Upper lobe of left lung (tissue), 4 donors: Measurements from ENCODE around the gene NDUFB4.

ENCODE experiments used
- EP300 ChIP-seq, 4 donors: sonication (generic); formaldehyde crosslinking; IDR thresholded peaks; one replicate each; pipeline ENCODE4 v1.5.1; 2017; ENCODE audit warnings: antibody characterized with exemption in 4 of 4, control low read depth in 2 of 4
- POLR2AphosphoS5 ChIP-seq, 2 donors: sonication (generic); formaldehyde crosslinking; IDR thresholded peaks; one replicate each; pipeline ENCODE4 v1.5.1; 2017; ENCODE audit warnings: antibody characterized with exemption in 2 of 2
- TF ChIP-seq, protein P1 (sequence below), 6 experiments: fragments of 450-650 bp in 4 of 6; fragments of 200-600 bp in 2 of 6; sonication (generic) in 2 of 6; IDR thresholded peaks; one replicate each; pipeline ENCODE4 v1.5.1; 2016 to 2019; ENCODE audit warnings: antibody characterized with exemption in 6 of 6

- TF ChIP-seq, protein P1, sequence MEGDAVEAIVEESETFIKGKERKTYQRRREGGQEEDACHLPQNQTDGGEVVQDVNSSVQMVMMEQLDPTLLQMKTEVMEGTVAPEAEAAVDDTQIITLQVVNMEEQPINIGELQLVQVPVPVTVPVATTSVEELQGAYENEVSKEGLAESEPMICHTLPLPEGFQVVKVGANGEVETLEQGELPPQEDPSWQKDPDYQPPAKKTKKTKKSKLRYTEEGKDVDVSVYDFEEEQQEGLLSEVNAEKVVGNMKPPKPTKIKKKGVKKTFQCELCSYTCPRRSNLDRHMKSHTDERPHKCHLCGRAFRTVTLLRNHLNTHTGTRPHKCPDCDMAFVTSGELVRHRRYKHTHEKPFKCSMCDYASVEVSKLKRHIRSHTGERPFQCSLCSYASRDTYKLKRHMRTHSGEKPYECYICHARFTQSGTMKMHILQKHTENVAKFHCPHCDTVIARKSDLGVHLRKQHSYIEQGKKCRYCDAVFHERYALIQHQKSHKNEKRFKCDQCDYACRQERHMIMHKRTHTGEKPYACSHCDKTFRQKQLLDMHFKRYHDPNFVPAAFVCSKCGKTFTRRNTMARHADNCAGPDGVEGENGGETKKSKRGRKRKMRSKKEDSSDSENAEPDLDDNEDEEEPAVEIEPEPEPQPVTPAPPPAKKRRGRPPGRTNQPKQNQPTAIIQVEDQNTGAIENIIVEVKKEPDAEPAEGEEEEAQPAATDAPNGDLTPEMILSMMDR (IDR thresholded peaks at IDR 0.05) = no peak
- no peak for TF ChIP-seq EP300 (IDR thresholded peaks at IDR 0.05)
- TF ChIP-seq POLR2AphosphoS5 (IDR thresholded peaks at IDR 0.05) = no peak
Observed at GRCh38 chr3:120557115-120557514, 39.0 kb upstream of the NDUFB4 start.
